Cardiac muscle cell (in vitro differentiated cells and primary cell): ENCODE results near the gene KLHL10. TPM values are rescaled to one million over a fixed set of nuclear protein-coding genes. Genes with fewer than 3 reads are reported as not detected.

Experiments used
- DNase-seq, 2 donors: peaks; one replicate each; pipeline versions ENCODE4 v3.0.0 to v3.0.0-alpha.2; 2010 to 2017; ENCODE audit warnings: low read depth in 1 of 2, low spot score in 1 of 2
- H3K27ac ChIP-seq: fragments of 200-600 bp; sonication (generic); 2 replicates; pipeline ENCODE4 v1.5.1; 2016
- H3K27me3 ChIP-seq: fragments of 200-600 bp; sonication (generic); 2 replicates; pipeline ENCODE4 v1.6.0; 2016; ENCODE audit warnings: control low read depth
- H3K36me3 ChIP-seq: fragments of 200-600 bp; sonication (generic); 2 replicates; pipeline ENCODE4 v1.5.1; 2016; ENCODE audit warnings: control low read depth
- H3K4me1 ChIP-seq: fragments of 200-600 bp; sonication (generic); 2 replicates; pipeline ENCODE4 v1.8.1; 2017; ENCODE audit warnings: low read depth, mild to moderate bottlenecking, mixed run types
- H3K4me3 ChIP-seq: fragments of 200-600 bp; sonication (generic); 2 replicates; pipeline ENCODE4 v1.5.1; 2016; ENCODE audit warnings: mild to moderate bottlenecking
- H3K9me3 ChIP-seq: fragments of 200-600 bp; sonication (generic); 2 replicates; pipeline ENCODE4 v1.5.1; 2017; ENCODE audit warnings: low read depth, mild to moderate bottlenecking, control low read depth
- polyA plus RNA-seq: library from polyadenylated mRNA; unstranded; fragments of >200 nt; fragmentation: Nextera tagmentation; extraction: Ambion mirVana; gene quantifications from 2 replicates; pipeline ENCODE4 v1.2.1, GENCODE V29; 2016
- total RNA-seq: library from RNA; depleted of rRNA; stranded (reverse); fragments of >200 nt; gene quantifications from 2 replicates; pipeline ENCODE4 v1.2.3, GENCODE V29; 2016
- TF ChIP-seq, protein P1 (sequence below): IDR thresholded peaks from 2 replicates; pipeline ENCODE4 v1.5.1; 2012; ENCODE audit warnings: low read depth, mild to moderate bottlenecking, low read length

Gene KLHL10
- total and polyA plus RNA-seq, 2 experiments from 2014 or later = 0.36 TPM; not detected in 1

DNA sequence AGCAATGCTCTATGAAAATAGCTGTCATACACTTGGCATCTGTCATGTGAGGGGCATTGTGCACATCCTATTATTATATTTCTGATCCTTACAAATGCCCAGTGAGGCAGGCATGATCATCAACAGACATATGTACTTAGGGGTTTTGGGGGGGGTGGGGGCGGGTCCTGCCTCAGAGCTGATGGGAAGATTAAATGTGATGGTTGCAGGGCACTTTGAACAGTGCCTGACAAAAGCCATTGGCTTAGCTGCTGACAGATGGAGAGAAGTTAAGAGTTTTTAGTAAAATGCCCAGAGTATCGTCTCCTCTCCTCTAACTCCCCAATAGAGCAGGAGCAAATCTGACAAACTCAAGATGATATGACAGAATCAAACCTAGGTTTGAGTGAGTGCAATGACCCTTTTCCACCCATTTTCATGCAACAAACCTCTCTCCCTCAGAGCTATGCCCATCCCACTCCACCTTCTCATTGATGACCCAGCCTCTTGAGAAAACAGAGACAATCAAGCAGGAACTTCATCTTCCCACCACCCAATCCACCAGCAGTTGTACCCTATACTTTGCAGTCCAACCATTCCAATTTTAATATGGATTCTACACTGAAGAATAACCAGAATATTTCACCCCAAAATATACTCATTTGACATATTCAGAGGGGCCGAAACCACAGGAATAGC, 22.8 kb downstream of the KLHL10 start:
- DNase-seq = no peak
- Histone ChIP-seq H3K4me3 (no peak overlapping the region), H3K27ac (peak overlapping the region; percentile 12), H3K36me3 (no peaks in the 10 kb centered on the region), H3K4me1 (peaks cover 25% of the 10 kb centered on the region), H3K9me3 (no peaks in the 10 kb centered on the region), H3K27me3 (no peaks in the 10 kb centered on the region)
- TF ChIP-seq, protein P1, sequence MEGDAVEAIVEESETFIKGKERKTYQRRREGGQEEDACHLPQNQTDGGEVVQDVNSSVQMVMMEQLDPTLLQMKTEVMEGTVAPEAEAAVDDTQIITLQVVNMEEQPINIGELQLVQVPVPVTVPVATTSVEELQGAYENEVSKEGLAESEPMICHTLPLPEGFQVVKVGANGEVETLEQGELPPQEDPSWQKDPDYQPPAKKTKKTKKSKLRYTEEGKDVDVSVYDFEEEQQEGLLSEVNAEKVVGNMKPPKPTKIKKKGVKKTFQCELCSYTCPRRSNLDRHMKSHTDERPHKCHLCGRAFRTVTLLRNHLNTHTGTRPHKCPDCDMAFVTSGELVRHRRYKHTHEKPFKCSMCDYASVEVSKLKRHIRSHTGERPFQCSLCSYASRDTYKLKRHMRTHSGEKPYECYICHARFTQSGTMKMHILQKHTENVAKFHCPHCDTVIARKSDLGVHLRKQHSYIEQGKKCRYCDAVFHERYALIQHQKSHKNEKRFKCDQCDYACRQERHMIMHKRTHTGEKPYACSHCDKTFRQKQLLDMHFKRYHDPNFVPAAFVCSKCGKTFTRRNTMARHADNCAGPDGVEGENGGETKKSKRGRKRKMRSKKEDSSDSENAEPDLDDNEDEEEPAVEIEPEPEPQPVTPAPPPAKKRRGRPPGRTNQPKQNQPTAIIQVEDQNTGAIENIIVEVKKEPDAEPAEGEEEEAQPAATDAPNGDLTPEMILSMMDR = no peak

DNA sequence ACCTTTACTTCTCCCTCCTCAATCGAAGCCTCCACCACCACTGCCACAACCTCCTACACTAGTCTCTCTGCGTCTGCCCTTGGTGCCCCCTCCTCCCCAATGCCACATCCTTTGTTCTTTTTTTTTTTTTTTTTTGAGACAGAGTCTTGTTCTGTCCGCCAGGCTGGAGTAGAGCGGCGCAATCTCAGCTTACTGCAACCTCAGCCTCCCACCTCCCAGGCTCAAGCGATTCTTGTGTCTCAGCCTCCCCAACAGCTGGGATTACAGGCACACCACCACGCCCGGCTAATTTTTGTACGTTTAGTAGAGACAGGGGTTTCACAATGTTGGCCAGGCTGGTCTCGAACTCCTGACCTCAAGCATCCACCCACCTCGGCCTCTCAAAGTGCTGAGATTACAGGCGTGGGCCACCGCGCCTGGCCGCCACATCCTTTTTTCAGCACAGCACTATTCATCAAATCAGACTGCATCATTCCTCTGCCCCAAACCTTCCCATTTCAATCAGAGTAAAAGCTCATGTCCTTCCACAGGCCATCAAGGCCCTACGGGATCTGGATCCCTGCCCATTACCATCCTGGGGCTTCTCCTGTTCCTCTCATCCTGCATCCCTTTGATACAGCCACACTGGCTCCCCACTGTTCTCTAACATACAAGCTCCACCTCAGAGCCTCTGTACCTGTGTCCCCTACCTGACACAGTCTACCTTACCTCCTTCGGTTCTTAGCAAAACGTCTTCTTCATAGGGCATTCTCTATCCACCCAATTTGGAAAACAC, 25.6 kb downstream of the KLHL10 start:
- no peaks in the 10 kb centered on the region for H3K9me3 ChIP-seq
- no peak overlapping the region for H3K4me3 ChIP-seq
- peaks cover 25% of the 10 kb centered on the region for H3K4me1 ChIP-seq
- TF ChIP-seq, protein P1 = no peak
- H3K27me3 ChIP-seq = no peaks in the 10 kb centered on the region
- no peak for DNase-seq
- H3K36me3 ChIP-seq = peaks cover 10% of the 10 kb centered on the region
- no peak overlapping the region for H3K27ac ChIP-seq

DNA sequence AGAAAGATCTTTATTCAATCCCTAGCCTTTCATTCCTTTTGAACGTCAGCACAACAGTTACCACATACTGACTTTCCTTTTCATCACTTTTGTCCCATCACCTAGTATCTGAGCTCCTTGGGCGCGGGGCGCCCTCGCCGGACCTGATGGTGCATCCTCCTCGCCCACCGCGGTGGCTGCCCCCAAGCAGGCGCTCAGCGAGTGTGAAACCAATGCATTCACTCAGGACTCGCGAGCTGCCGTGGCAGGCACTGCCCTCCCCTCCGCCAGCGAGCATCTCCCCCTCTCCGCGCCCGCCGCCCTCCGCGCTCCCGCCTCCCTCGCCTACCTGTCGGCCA, 26.8 kb downstream of the KLHL10 start:
- Histone ChIP-seq H3K4me3 (peak overlapping the region; percentile 55), H3K27ac (peak overlapping the region; percentile 89), H3K4me1 (peaks cover 25% of the 10 kb centered on the region), H3K36me3 (peaks cover 19% of the 10 kb centered on the region), H3K27me3 (no peaks in the 10 kb centered on the region), H3K9me3 (no peaks in the 10 kb centered on the region)
- DNase-seq = peak in 1 of 2 donors; percentile 59
- TF ChIP-seq, protein P1 = no peak

GRCh38 chr17:41864836-41865595, 27.4 kb downstream of the KLHL10 start, which contains the start of gene KLHL11:
Gene KLHL11 (minus strand): TSS chr17:41865423. CDS start chr17:41865370, 53 bp downstream.
- DNase-seq = peak; percentile 93 to 96
- H3K4me1 ChIP-seq = peaks cover 20% of the 10 kb centered on the region
- H3K27me3 ChIP-seq = no peaks in the 10 kb centered on the region
- peaks cover 22% of the 10 kb centered on the region for H3K36me3 ChIP-seq
- H3K4me3 ChIP-seq = peak within 1 kb of the TSS; percentile 55
- TF ChIP-seq, protein P1 = no peak
- no peaks in the 10 kb centered on the region for H3K9me3 ChIP-seq
- H3K27ac ChIP-seq = peak within 1 kb of the TSS; percentile 89

GRCh38 chr17:41865596-41865893, 27.9 kb downstream of the KLHL10 start:
- Histone ChIP-seq H3K4me1 (peaks cover 15% of the 10 kb centered on the region), H3K9me3 (no peaks in the 10 kb centered on the region), H3K27me3 (no peaks in the 10 kb centered on the region), H3K36me3 (peaks cover 22% of the 10 kb centered on the region), H3K27ac (peak overlapping the region; percentile 89), H3K4me3 (peak overlapping the region; percentile 55)
- no peak for DNase-seq
- TF ChIP-seq, protein P1 = no peak
